SK-N-SH (cell line): ENCODE measurements around the gene BRD4. TPM values are rescaled to one million over a fixed set of nuclear protein-coding genes. Genes with fewer than 3 reads are reported as not detected.

ENCODE experiments used
- CTCF ChIA-PET: fragments of 300-600, 350-600 bp; formaldehyde crosslinking; extraction: SDS; loops from one replicate; lab custom pipeline; 2021; lab: Yijun Ruan, JAX
- POLR2A ChIA-PET: fragments of 350-600 bp; sonication (Branson Sonifier 250); formaldehyde crosslinking; extraction: SDS; loops from one replicate; lab custom pipeline; 2020; ENCODE audit warnings: antibody characterized with exemption, inconsistent platforms; lab: Yijun Ruan, JAX
- DNase-seq: peaks from one replicate; pipeline ENCODE4 v3.0.0; 2012
- H2AFZ ChIP-seq: fragments of 200-600 bp; sonication (generic); 2 replicates; pipeline ENCODE4 v1.8.1; 2016; ENCODE audit warnings: antibody characterized with exemption, mild to moderate bottlenecking, low read depth
- H3F3A ChIP-seq: fragments of 200-600 bp; sonication (generic); replicated peaks from 2 replicates; pipeline ENCODE3; 2016; ENCODE audit warnings: antibody characterized with exemption, mild to moderate bottlenecking; ENCODE audit not compliant: insufficient read depth
- H3K27ac ChIP-seq, 2 experiments: fragments of 200-500 bp in 1 of 2; fragments of 200-600 bp in 1 of 2; sonication (Bioruptor generic) in 1 of 2; sonication (generic), shearing (Covaris generic) in 1 of 2; 2 replicates each; pipeline versions ENCODE4 v1.5.1 to v1.6.1; 2014 to 2016; ENCODE audit warnings: low read depth in 2 of 2, inconsistent platforms in 1 of 2, low read length in 1 of 2, mild to moderate bottlenecking in 1 of 2, mixed read lengths in 1 of 2
- H3K27me3 ChIP-seq: fragments of 200-600 bp; sonication (generic), shearing (Covaris generic); 2 replicates; pipeline ENCODE4 v1.6.1; 2016; ENCODE audit warnings: mixed run types; ENCODE audit not compliant: insufficient read depth
- H3K36me3 ChIP-seq, 2 experiments: fragments of 200-500 bp in 1 of 2; fragments of 200-600 bp in 1 of 2; sonication (Bioruptor generic) in 1 of 2; sonication (generic) in 1 of 2; replicated peaks in 1 of 2; 2 replicates each; pipeline versions ENCODE3 to v1.5.1; 2014 to 2016; ENCODE audit warnings: low read length in 1 of 2, mild to moderate bottlenecking in 1 of 2; ENCODE audit not compliant: insufficient read depth in 2 of 2, control insufficient read depth in 1 of 2
- H3K4me1 ChIP-seq, 2 experiments: fragments of 200-500 bp in 1 of 2; fragments of 200-600 bp in 1 of 2; sonication (Bioruptor generic) in 1 of 2; sonication (generic), shearing (Covaris generic) in 1 of 2; 2 replicates each; pipeline versions ENCODE4 v1.5.1 to v1.6.1; 2014 to 2016; ENCODE audit warnings: low read depth in 1 of 2, low read length in 1 of 2, mixed run types in 1 of 2; ENCODE audit not compliant: insufficient read depth in 2 of 2, control insufficient read depth in 1 of 2
- H3K4me2 ChIP-seq: fragments of 200-600 bp; sonication (generic), shearing (Covaris generic); 2 replicates; pipeline ENCODE4 v1.6.1; 2017; ENCODE audit warnings: mixed run types
- H3K4me3 ChIP-seq, 2 experiments: fragments of 200-500 bp in 1 of 2; fragments of 200-600 bp in 1 of 2; sonication (Bioruptor generic) in 1 of 2; sonication (generic), shearing (Covaris generic) in 1 of 2; 2 replicates each; pipeline versions ENCODE4 v1.5.1 to v1.8.1; 2014 to 2016; ENCODE audit warnings: low read depth in 2 of 2, inconsistent platforms in 1 of 2, low read length in 1 of 2, mild to moderate bottlenecking in 1 of 2, mixed read lengths in 1 of 2, moderate library complexity in 1 of 2
- H3K79me2 ChIP-seq: fragments of 200-600 bp; sonication (generic); 2 replicates; pipeline ENCODE4 v1.8.1; 2017; ENCODE audit warnings: mild to moderate bottlenecking; ENCODE audit not compliant: insufficient read depth
- H3K9ac ChIP-seq: fragments of 200-600 bp; sonication (generic); 2 replicates; pipeline ENCODE4 v1.6.1; 2017; ENCODE audit warnings: mixed run types
- H3K9me2 ChIP-seq: fragments of 200-600 bp; sonication (generic); 2 replicates; pipeline ENCODE4 v1.6.1; 2017; ENCODE audit warnings: mixed run types
- H3K9me3 ChIP-seq: fragments of 200-600 bp; sonication (generic); 2 replicates; pipeline ENCODE4 v1.6.1; 2017; ENCODE audit warnings: mixed run types, mild to moderate bottlenecking, moderate library complexity
- H4K20me1 ChIP-seq: fragments of 200-600 bp; sonication (generic); 2 replicates; pipeline ENCODE4 v1.6.1; 2017; ENCODE audit warnings: mild to moderate bottlenecking, mixed run types; ENCODE audit not compliant: insufficient read depth
- EZH2phosphoT487 ChIP-seq: fragments of 200-600 bp; sonication (generic); IDR thresholded peaks from 2 replicates; pipeline ENCODE4 v1.6.1; 2017; ENCODE audit warnings: low read depth, mixed run types, mild to moderate bottlenecking, antibody characterized with exemption, moderate library complexity, borderline replicate concordance
- FOSL2 ChIP-seq: IDR thresholded peaks from 2 replicates; pipeline ENCODE4 v1.4.0; 2012; ENCODE audit warnings: low read depth, mild to moderate bottlenecking, moderate library complexity, borderline replicate concordance
- FOXJ3 ChIP-seq: sonication (generic); formaldehyde crosslinking; IDR thresholded peaks from 2 replicates; pipeline ENCODE4 v1.5.1; 2020; ENCODE audit warnings: mild to moderate bottlenecking, missing genetic modification reagents
- FOXM1 ChIP-seq: IDR thresholded peaks from 2 replicates; pipeline ENCODE4 v1.4.0; 2012; ENCODE audit warnings: low read depth, mild to moderate bottlenecking
- GABPA ChIP-seq: IDR thresholded peaks from 2 replicates; pipeline ENCODE4 v1.4.0; 2012; ENCODE audit warnings: low read depth, mild to moderate bottlenecking
- MAX ChIP-seq: IDR thresholded peaks from 2 replicates; pipeline ENCODE4 v1.4.0; 2012; ENCODE audit warnings: low read depth
- MXI1 ChIP-seq: IDR thresholded peaks from 2 replicates; pipeline ENCODE4 v1.6.1; 2012; ENCODE audit warnings: mild to moderate bottlenecking, low read depth, low read length, improper control_type of control experiment
- NFIC ChIP-seq: IDR thresholded peaks from 2 replicates; pipeline ENCODE4 v1.4.0; 2012; ENCODE audit warnings: borderline replicate concordance
- POLR2AphosphoS5 ChIP-seq: IDR thresholded peaks from 2 replicates; pipeline ENCODE4 v1.6.1; 2012; ENCODE audit warnings: low read depth, low read length
- SIN3A ChIP-seq: IDR thresholded peaks from 2 replicates; pipeline ENCODE4 v1.6.1; 2012; ENCODE audit warnings: low read depth, mild to moderate bottlenecking, low read length, moderate library complexity, borderline replicate concordance
- SMC3 ChIP-seq: IDR thresholded peaks from 2 replicates; pipeline ENCODE4 v1.6.1; 2012; ENCODE audit warnings: low read depth, low read length, improper control_type of control experiment
- TAF1 ChIP-seq: IDR thresholded peaks from 2 replicates; pipeline ENCODE4 v1.6.1; 2012; ENCODE audit warnings: low read depth, mild to moderate bottlenecking, low read length, moderate library complexity, borderline replicate concordance
- TCF12 ChIP-seq: IDR thresholded peaks from 2 replicates; pipeline ENCODE4 v1.4.0; 2012
- YY1 ChIP-seq: IDR thresholded peaks from 2 replicates; pipeline ENCODE4 v1.4.0; 2012; ENCODE audit warnings: low read depth, mild to moderate bottlenecking
- WGBS: methylation state at CpG from one replicate; pipeline ENCODE4 v1.1.6; 2017; ENCODE audit warnings: low lambda C conversion rate; 5-methylcytosine and 5-hydroxymethylcytosine counted together
- polyA plus RNA-seq, 3 experiments: library from polyadenylated mRNA; depleted of rRNA; stranded (reverse); fragments of >200 nt; gene quantifications; 2 replicates each; pipeline ENCODE4 v1.2.3, GENCODE V29; 2012
- TF ChIP-seq, protein P1 (sequence below): fragments of 200-600 bp; sonication (generic); IDR thresholded peaks from 2 replicates; pipeline ENCODE4 v1.6.1; 2017; ENCODE audit warnings: antibody characterized with exemption, mild to moderate bottlenecking, moderate library complexity
- TF ChIP-seq, protein P2 (sequence below): fragments of 150-350 bp; IDR thresholded peaks from 2 replicates; pipeline ENCODE4 v1.6.1; 2017; ENCODE audit warnings: antibody characterized with exemption, low read length, low read depth, borderline replicate concordance

Gene BRD4
- polyA plus RNA-seq, 1 of the 3 experiments (the other 2 are of a cell fraction), result 10.0 TPM

- TF ChIP-seq POLR2AphosphoS5 (peak; percentile 55; the same call in 1 of the 2 replicates), MAX (peak; percentile 98), FOXM1 (no peak), EZH2phosphoT487 (no peak), NFIC (peak; percentile 99)
- TF ChIP-seq, protein P1, sequence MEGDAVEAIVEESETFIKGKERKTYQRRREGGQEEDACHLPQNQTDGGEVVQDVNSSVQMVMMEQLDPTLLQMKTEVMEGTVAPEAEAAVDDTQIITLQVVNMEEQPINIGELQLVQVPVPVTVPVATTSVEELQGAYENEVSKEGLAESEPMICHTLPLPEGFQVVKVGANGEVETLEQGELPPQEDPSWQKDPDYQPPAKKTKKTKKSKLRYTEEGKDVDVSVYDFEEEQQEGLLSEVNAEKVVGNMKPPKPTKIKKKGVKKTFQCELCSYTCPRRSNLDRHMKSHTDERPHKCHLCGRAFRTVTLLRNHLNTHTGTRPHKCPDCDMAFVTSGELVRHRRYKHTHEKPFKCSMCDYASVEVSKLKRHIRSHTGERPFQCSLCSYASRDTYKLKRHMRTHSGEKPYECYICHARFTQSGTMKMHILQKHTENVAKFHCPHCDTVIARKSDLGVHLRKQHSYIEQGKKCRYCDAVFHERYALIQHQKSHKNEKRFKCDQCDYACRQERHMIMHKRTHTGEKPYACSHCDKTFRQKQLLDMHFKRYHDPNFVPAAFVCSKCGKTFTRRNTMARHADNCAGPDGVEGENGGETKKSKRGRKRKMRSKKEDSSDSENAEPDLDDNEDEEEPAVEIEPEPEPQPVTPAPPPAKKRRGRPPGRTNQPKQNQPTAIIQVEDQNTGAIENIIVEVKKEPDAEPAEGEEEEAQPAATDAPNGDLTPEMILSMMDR, result no peak
- TF ChIP-seq, protein P2, sequence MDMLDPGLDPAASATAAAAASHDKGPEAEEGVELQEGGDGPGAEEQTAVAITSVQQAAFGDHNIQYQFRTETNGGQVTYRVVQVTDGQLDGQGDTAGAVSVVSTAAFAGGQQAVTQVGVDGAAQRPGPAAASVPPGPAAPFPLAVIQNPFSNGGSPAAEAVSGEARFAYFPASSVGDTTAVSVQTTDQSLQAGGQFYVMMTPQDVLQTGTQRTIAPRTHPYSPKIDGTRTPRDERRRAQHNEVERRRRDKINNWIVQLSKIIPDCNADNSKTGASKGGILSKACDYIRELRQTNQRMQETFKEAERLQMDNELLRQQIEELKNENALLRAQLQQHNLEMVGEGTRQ, result peak; percentile 71; the same call in 1 of the 2 replicates
These were observed 66.5 kb downstream of the BRD4 start (continued) for GRCh38 chr19:15265850-15266248.

GRCh38 chr19:15265214-15265849 lies 67.0 kb downstream of the BRD4 start:
- Histone ChIP-seq H3K9ac (no peak overlapping the region), H3K9me2 (no peaks in the 10 kb centered on the region), H4K20me1 (peaks cover 96% of the 10 kb centered on the region), H3K4me2 (0 out of 2 replicates have a peak overlapping the region, but pooled peaks have one; percentile 34), H3K9me3 (no peaks in the 10 kb centered on the region), H3K79me2 (peaks cover 89% of the 10 kb centered on the region), H3K27ac (peak overlapping the region; percentile 63 to 81), H3K27me3 (no peaks in the 10 kb centered on the region), H3F3A (peaks cover 21% of the 10 kb centered on the region), H3K36me3 (peaks cover 47 to 69% of the 10 kb centered on the region in 2 experiments), H3K4me3 (no peak overlapping the region), H3K4me1 (peaks cover 12 to 43% of the 10 kb centered on the region in 2 experiments), H2AFZ (no peak overlapping the region)
- TF ChIP-seq FOXJ3 (CRISPR knock-in tag), result no peak
- TF ChIP-seq SMC3, result no peak
- TF ChIP-seq NFIC, result no peak
- no peak for DNase-seq
- ChIA-PET POLR2A (interaction anchor here (0.6 to 1.2 kb wide), 9 partner anchors 15 to 115 kb away, joined by 3 to 7 read pairs (median 4); no protein-coding TSS in a partner anchor), CTCF (interaction anchor here (0.6 to 4.2 kb wide), 20 partner anchors 10 to 289 kb away, joined by 3 to 30 read pairs (median 4); partner anchors contain the start of genes AKAP8, AKAP8L and BRD4)
- 87% methylated on average over 25 of the region's 26 CpGs for WGBS

DNA sequence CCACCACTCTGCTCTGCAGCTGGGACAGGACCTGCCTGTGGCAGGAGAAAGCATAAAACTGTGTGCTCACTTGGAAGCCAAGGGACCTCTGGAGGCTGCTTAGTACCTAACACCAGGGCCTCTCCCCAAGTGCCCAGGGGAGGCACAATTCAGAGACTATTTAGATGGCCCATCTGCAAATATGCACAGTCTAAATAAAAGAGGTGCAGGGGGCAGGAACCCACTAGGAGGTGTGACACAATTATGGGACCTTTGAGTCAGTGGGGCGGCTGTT lies 67.5 kb downstream of the BRD4 start:
- POLR2A ChIA-PET, result no interaction called here
- Histone ChIP-seq H3K9me2 (no peaks in the 10 kb centered on the region), H3K36me3 (peaks cover 51 to 71% of the 10 kb centered on the region in 2 experiments), H3K4me1 (peaks cover 12 to 43% of the 10 kb centered on the region in 2 experiments), H3K79me2 (peaks cover 89% of the 10 kb centered on the region), H3F3A (peaks cover 21% of the 10 kb centered on the region), H3K4me3 (no peak overlapping the region), H3K9me3 (no peaks in the 10 kb centered on the region), H3K4me2 (no peak overlapping the region), H3K27me3 (no peaks in the 10 kb centered on the region)
- DNase-seq, result no peak
- 100% methylated on average over 1 of the region's 1 CpG for WGBS
- no peak for TF ChIP-seq MXI1
- TF ChIP-seq GABPA, result no peak
- no peak for TF ChIP-seq TAF1
- TF ChIP-seq FOSL2, result no peak
- no peak for TF ChIP-seq TCF12
- TF ChIP-seq YY1, result no peak
- TF ChIP-seq FOXM1, result no peak
- TF ChIP-seq SIN3A, result no peak
- TF ChIP-seq, all 33 proteins: peak for 0
- H3K27ac ChIP-seq, result peak overlapping the region in 1 of 2 experiments; percentile 81; a peak in 2 of 4 replicates
- H3K9ac ChIP-seq, result no peak overlapping the region
- H4K20me1 ChIP-seq, result peaks cover 96% of the 10 kb centered on the region
- H2AFZ ChIP-seq, result no peak overlapping the region
- CTCF ChIA-PET, result interaction anchor here (1.1 to 4.2 kb wide), 10 partner anchors 9 to 290 kb away, joined by 3 to 30 read pairs (median 4); partner anchors contain the start of genes AKAP8 and AKAP8L
